IPS-15b (cell line): Measurements from ENCODE around the gene FCHO1.

Experiments
- H3K27me3 ChIP-seq: one replicate; pipeline ENCODE4 v1.6.1; 2013; ENCODE audit warnings: low read length; ENCODE audit not compliant: control insufficient read depth, insufficient read depth
- H3K36me3 ChIP-seq: one replicate; pipeline ENCODE4 v1.6.1; 2013; ENCODE audit warnings: low read length; ENCODE audit not compliant: control insufficient read depth, insufficient read depth
- H3K4me1 ChIP-seq: one replicate; pipeline ENCODE4 v1.6.1; 2013; ENCODE audit warnings: mild to moderate bottlenecking, low read length; ENCODE audit not compliant: control insufficient read depth, insufficient read depth
- H3K4me3 ChIP-seq: one replicate; pipeline ENCODE4 v1.5.1; 2013; ENCODE audit warnings: low read depth, low read length
- H3K9ac ChIP-seq: one replicate; pipeline ENCODE4 v1.6.1; 2013; ENCODE audit warnings: low read depth, mild to moderate bottlenecking, low read length
- H3K9me3 ChIP-seq: one replicate; pipeline ENCODE4 v1.6.1; 2013; ENCODE audit warnings: mild to moderate bottlenecking, low read length; ENCODE audit not compliant: control insufficient read depth, insufficient read depth

The FCHO1 gene

GRCh38 chr19:17803264-17803896 lies 52.1 kb downstream of the FCHO1 start:
- Histone ChIP-seq H3K9me3 (no peaks in the 10 kb centered on the region), H3K9ac (no peak overlapping the region), H3K27me3 (no peaks in the 10 kb centered on the region), H3K36me3 (no peaks in the 10 kb centered on the region), H3K4me1 (no peaks in the 10 kb centered on the region), H3K4me3 (no peak overlapping the region)

DNA sequence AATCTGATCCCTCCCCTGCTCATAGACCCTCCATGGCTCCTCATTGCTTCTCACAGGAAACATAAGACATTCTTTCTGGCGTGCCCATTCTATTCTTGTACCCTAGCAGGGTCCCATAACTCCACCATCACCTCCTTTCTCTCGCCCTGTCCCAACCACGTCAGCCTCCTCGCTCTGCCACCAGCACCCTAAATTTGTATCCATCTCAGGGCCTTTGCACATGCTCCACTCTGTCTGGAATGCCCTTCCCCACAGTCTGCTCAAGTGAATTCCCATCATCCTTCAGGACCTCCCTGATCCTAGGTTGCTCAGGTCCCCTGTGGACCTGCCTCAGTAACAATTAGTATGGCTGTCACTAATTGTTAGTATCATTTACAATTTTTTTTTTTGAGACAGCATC lies 54.1 kb downstream of the FCHO1 start:
- no peaks in the 10 kb centered on the region for H3K4me1 ChIP-seq
- H3K4me3 ChIP-seq: no peak overlapping the region
- no peaks in the 10 kb centered on the region for H3K27me3 ChIP-seq
- no peaks in the 10 kb centered on the region for H3K9me3 ChIP-seq
- no peaks in the 10 kb centered on the region for H3K36me3 ChIP-seq
- H3K9ac ChIP-seq: no peak overlapping the region

DNA sequence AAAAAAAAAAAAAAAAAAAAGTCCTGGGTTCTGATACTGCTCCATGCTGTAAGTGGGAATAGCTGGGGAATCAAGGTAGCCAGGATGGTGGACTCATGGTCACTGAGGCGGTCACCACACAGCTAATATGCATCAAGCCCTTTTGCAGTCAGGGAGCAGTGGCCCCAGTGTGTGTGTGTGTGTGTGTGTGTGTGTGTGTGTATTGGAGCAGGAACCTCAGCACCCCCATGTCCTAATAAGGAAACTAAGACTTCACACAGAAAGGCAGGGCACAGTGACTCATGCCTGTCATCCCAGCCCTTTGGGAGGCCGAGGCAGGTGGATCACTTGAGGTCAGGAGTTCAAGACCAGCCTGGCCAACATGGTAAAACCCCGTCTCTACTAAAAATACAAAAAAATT lies 55.7 kb downstream of the FCHO1 start:
- H3K4me3 ChIP-seq: no peak overlapping the region
- H3K9ac ChIP-seq: no peak overlapping the region
- no peaks in the 10 kb centered on the region for H3K36me3 ChIP-seq
- H3K27me3 ChIP-seq: no peaks in the 10 kb centered on the region
- H3K9me3 ChIP-seq: no peaks in the 10 kb centered on the region
- H3K4me1 ChIP-seq: no peaks in the 10 kb centered on the region

GRCh38 chr19:17807731-17808316 lies 56.5 kb downstream of the FCHO1 start:
- no peaks in the 10 kb centered on the region for H3K27me3 ChIP-seq

GRCh38 chr19:17811103-17811502 lies 59.8 kb downstream of the FCHO1 start:
- H3K9me3 ChIP-seq: no peaks in the 10 kb centered on the region
- no peaks in the 10 kb centered on the region for H3K36me3 ChIP-seq
- H3K9ac ChIP-seq: no peak overlapping the region
- no peaks in the 10 kb centered on the region for H3K4me1 ChIP-seq
- no peak overlapping the region for H3K4me3 ChIP-seq
- H3K27me3 ChIP-seq: no peaks in the 10 kb centered on the region

More at GRCh38 chr19:17807731-17808316, 56.5 kb downstream of the FCHO1 start:
- H3K36me3 ChIP-seq: no peaks in the 10 kb centered on the region
- H3K4me1 ChIP-seq: no peaks in the 10 kb centered on the region
- H3K9ac ChIP-seq: no peak overlapping the region
- H3K4me3 ChIP-seq: no peak overlapping the region
- no peaks in the 10 kb centered on the region for H3K9me3 ChIP-seq

DNA sequence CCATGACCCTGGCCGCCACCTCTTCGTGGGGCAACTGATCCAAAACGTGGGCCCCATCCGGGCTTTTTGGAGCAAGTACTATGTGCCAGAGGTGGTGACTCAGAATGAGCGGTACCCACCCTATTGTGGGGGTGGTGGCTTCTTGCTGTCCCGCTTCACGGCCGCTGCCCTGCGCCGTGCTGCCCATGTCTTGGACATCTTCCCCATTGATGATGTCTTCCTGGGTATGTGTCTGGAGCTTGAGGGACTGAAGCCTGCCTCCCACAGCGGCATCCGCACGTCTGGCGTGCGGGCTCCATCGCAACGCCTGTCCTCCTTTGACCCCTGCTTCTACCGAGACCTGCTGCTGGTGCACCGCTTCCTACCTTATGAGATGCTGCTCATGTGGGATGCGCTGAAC lies 60.4 kb downstream of the FCHO1 start:
- Histone ChIP-seq H3K4me1 (no peaks in the 10 kb centered on the region), H3K9ac (no peak overlapping the region), H3K9me3 (no peaks in the 10 kb centered on the region), H3K36me3 (no peaks in the 10 kb centered on the region), H3K27me3 (no peaks in the 10 kb centered on the region), H3K4me3 (no peak overlapping the region)

- Histone ChIP-seq H3K27me3 (no peaks in the 10 kb centered on the region), H3K9ac (no peak overlapping the region), H3K9me3 (no peaks in the 10 kb centered on the region), H3K36me3 (no peaks in the 10 kb centered on the region), H3K4me3 (no peak overlapping the region), H3K4me1 (no peaks in the 10 kb centered on the region)
Observed at GRCh38 chr19:17812099-17812498, 60.8 kb downstream of the FCHO1 start.

GRCh38 chr19:17817668-17818363 lies 66.5 kb downstream of the FCHO1 start:
- H3K27me3 ChIP-seq: no peaks in the 10 kb centered on the region
- no peaks in the 10 kb centered on the region for H3K4me1 ChIP-seq
- no peak overlapping the region for H3K9ac ChIP-seq

DNA sequence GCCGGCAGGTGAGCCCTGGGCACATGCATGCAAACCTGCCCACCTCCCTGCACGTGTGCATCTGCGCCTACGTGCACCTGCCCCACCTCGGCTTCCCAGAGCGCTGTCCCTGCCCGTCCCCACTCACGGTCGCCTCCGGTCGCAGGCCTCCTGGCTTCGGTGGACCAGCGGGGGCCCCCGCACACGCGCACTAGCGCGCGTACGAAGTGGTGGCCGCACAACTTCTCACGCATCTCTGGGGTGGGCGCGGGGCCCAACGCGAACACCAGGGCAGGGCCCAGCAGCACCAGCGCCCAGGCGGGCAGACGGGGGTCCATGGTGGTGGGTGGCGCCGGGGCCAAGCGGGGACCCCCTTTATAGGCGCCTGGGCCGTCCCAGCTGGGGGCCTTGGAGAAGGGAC lies 69.9 kb downstream of the FCHO1 start, which contains the start of gene INSL3:
TSS of gene INSL3 (minus strand) at position 330 of the 400 bp plus-strand sequence. CDS start at position 317, 13 bp downstream.
- Histone ChIP-seq H3K4me3 (no peak within 1 kb of the TSS), H3K9ac (no peak within 1 kb of the TSS), H3K9me3 (no peaks in the 10 kb centered on the region), H3K27me3 (no peaks in the 10 kb centered on the region), H3K4me1 (no peaks in the 10 kb centered on the region), H3K36me3 (no peaks in the 10 kb centered on the region)

More at GRCh38 chr19:17817668-17818363, 66.5 kb downstream of the FCHO1 start:
- Histone ChIP-seq H3K9me3 (no peaks in the 10 kb centered on the region), H3K4me3 (no peak overlapping the region), H3K36me3 (no peaks in the 10 kb centered on the region)

- no peaks in the 10 kb centered on the region for H3K4me1 ChIP-seq
- H3K27me3 ChIP-seq: no peaks in the 10 kb centered on the region
- no peak overlapping the region for H3K9ac ChIP-seq
- no peaks in the 10 kb centered on the region for H3K9me3 ChIP-seq
- H3K4me3 ChIP-seq: no peak overlapping the region
- H3K36me3 ChIP-seq: peaks cover 2% of the 10 kb centered on the region
Observed at GRCh38 chr19:17824339-17824738, 73.1 kb downstream of the FCHO1 start.

- Histone ChIP-seq H3K36me3 (peaks cover 2% of the 10 kb centered on the region), H3K27me3 (peaks cover under 1% of the 10 kb centered on the region), H3K4me3 (no peak overlapping the region), H3K9me3 (no peaks in the 10 kb centered on the region), H3K9ac (no peak overlapping the region), H3K4me1 (no peaks in the 10 kb centered on the region)
Observed at GRCh38 chr19:17826508-17827056, 75.3 kb downstream of the FCHO1 start.
